ENCODE measurements around the gene PTPRF.

Gene PTPRF

DNA sequence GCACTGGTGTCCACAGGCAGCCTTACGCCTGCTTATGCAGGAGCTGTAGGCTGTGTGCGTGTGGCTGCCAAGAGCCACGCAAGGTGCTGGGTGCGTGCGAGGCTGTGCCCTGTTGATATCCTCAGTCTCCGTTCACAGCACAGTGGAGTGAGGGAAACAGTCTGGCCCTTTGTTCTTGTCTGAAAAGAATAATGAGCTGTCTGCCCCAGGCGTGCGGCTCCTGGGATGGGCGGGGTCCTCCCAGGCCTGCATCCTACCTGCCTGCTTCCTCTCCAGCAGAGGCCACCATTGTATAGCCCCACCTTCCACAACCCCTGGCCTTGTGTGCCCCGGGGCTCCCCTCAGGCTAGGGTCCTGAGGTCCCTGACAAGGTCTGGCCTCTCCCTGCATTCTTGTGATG, 72.3 kb downstream of the PTPRF start:
- in situ Hi-C loops (cut with HindIII; ENCODE audit: low pct_unique_long_range_greater_than_20kb, low sequenced_read_pairs): no loop called here
- TF ChIP-seq JUND (IDR thresholded peaks at IDR 0.05; ENCODE audit: low read depth): no peak
- no peak for DNase-seq (ENCODE audit: low read depth in 1 of 2, low spot score in 1 of 2)

GRCh38 chr1:43604192-43604591, 73.5 kb downstream of the PTPRF start:
- in situ Hi-C loops (cut with HindIII; ENCODE audit: low pct_unique_long_range_greater_than_20kb, low sequenced_read_pairs): no loop called here
- DNase-seq (ENCODE audit: low read depth in 1 of 2, low spot score in 1 of 2): no peak
- no peak for TF ChIP-seq JUND (IDR thresholded peaks at IDR 0.05; ENCODE audit: low read depth)

- in situ Hi-C loops (cut with HindIII; ENCODE audit: low pct_unique_long_range_greater_than_20kb, low sequenced_read_pairs): no loop called here
- no peak for DNase-seq (ENCODE audit: low read depth in 1 of 2, low spot score in 1 of 2)
These were observed 74.5 kb downstream of the PTPRF start for GRCh38 chr1:43605157-43605556.

DNA sequence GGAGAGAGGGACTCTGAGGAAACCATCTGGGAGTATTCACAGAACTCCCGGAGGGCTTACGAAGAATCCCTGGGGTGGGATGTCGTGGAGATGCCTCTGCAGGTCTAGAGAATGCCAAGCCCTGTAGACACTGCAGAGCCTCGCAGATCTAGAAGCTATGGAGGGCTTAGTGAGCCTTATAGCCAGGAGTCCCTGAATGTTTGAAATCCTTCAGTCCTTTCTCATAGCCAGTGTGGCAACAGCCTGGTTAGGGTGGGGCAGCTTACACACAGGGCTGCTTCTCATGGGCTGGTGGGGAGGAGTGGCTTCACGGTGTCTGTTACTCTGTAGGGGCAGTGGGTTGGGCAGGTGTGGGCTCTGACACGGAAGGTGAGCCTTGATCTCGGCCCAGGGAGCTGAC, 75.1 kb downstream of the PTPRF start:
- in situ Hi-C loops (cut with HindIII; ENCODE audit: low pct_unique_long_range_greater_than_20kb, low sequenced_read_pairs): no loop called here
- no peak for DNase-seq (ENCODE audit: low read depth in 1 of 2, low spot score in 1 of 2)
- TF ChIP-seq JUND (IDR thresholded peaks at IDR 0.05; ENCODE audit: low read depth): no peak

More at GRCh38 chr1:43605157-43605556, 74.5 kb downstream of the PTPRF start:
- TF ChIP-seq JUND (IDR thresholded peaks at IDR 0.05; ENCODE audit: low read depth): no peak

DNA sequence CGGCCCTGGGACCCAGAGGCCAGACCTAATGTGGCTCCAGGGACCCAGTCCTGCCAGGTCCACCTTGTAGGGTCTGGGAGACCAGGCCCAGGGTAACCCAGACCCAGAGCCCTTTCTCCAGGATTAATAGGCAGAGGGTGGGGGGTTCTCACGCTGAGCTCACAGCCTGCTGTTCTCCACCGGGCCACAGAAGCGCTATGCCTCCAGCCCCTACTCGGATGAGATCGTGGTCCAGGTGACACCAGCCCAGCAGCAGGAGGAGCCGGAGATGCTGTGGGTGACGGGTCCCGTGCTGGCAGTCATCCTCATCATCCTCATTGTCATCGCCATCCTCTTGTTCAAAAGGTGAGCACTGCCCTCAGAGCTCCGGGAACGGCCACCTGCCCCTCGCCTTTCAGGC, 75.9 kb downstream of the PTPRF start:
- in situ Hi-C loops (cut with HindIII; ENCODE audit: low pct_unique_long_range_greater_than_20kb, low sequenced_read_pairs): no loop called here

GRCh38 chr1:43608827-43609226, 78.1 kb downstream of the PTPRF start:
- no peak for TF ChIP-seq JUND (IDR thresholded peaks at IDR 0.05; ENCODE audit: low read depth)
- DNase-seq (ENCODE audit: low read depth in 1 of 2, low spot score in 1 of 2): no peak
- in situ Hi-C loops (cut with HindIII; ENCODE audit: low pct_unique_long_range_greater_than_20kb, low sequenced_read_pairs): no loop called here

More for the DNA sequence above, 75.9 kb downstream of the PTPRF start:
- no peak for DNase-seq (ENCODE audit: low read depth in 1 of 2, low spot score in 1 of 2)
- TF ChIP-seq JUND (IDR thresholded peaks at IDR 0.05; ENCODE audit: low read depth): no peak

DNA sequence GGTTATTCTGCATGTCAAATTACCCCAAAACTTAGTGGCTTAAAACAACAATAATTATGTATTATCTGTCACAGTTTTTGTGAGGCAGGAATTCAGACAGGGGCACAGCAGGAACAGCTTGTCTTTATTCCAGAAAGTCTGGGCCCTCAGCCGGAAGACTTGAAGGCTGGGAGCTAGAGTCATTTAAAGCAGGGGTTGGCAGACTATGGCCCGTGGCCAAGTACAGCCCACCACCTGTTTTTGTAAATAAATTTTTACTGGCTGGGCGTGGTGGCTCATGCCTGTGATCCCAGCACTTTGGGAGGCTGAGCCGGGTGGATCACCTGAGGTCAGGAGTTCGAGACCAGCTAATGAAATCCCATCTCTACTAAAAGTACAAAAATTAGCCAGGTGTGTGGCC, 79.7 kb downstream of the PTPRF start:
- TF ChIP-seq JUND (IDR thresholded peaks at IDR 0.05; ENCODE audit: low read depth): no peak
- no peak for DNase-seq (ENCODE audit: low read depth in 1 of 2, low spot score in 1 of 2)
- in situ Hi-C loops (cut with HindIII; ENCODE audit: low pct_unique_long_range_greater_than_20kb, low sequenced_read_pairs): no loop called here

GRCh38 chr1:43611950-43612349, 81.3 kb downstream of the PTPRF start:
- DNase-seq (ENCODE audit: low read depth in 1 of 2, low spot score in 1 of 2): no peak
- in situ Hi-C loops (cut with HindIII; ENCODE audit: low pct_unique_long_range_greater_than_20kb, low sequenced_read_pairs): no loop called here
- TF ChIP-seq JUND (IDR thresholded peaks at IDR 0.05; ENCODE audit: low read depth): no peak

DNA sequence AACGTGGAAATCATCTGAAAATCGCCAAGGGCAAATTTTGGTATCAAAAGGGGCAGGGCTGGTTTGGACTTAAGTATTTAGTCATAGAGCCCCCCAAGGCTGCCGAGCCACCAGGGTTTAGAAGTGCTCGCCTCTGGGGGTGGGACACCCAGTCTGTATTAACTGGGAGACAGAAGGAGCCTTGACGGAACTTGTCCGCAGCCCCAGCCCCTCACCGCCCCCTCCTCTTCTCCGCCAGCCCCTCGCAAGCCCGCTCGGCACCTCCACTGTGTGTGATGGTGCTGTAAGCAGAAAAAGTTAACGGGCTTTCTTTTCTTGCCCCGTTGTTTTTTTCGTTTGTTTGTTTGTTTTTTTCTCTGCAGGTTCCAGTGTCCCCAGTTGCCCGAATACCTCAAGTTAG, 81.7 kb downstream of the PTPRF start:
- TF ChIP-seq JUND (IDR thresholded peaks at IDR 0.05; ENCODE audit: low read depth): no peak
- in situ Hi-C loops (cut with HindIII; ENCODE audit: low pct_unique_long_range_greater_than_20kb, low sequenced_read_pairs): no loop called here
- no peak for DNase-seq (ENCODE audit: low read depth in 1 of 2, low spot score in 1 of 2)

GRCh38 chr1:43613075-43613942, 82.6 kb downstream of the PTPRF start:
- DNase-seq (ENCODE audit: low read depth in 1 of 2, low spot score in 1 of 2): no peak
- in situ Hi-C loops (cut with HindIII; ENCODE audit: low pct_unique_long_range_greater_than_20kb, low sequenced_read_pairs): no loop called here
- no peak for TF ChIP-seq JUND (IDR thresholded peaks at IDR 0.05; ENCODE audit: low read depth)

- DNase-seq (ENCODE audit: low read depth in 1 of 2, low spot score in 1 of 2): no peak
- TF ChIP-seq JUND (IDR thresholded peaks at IDR 0.05; ENCODE audit: low read depth): no peak
- in situ Hi-C loops (cut with HindIII; ENCODE audit: low pct_unique_long_range_greater_than_20kb, low sequenced_read_pairs): no loop called here
These were observed 83.5 kb downstream of the PTPRF start for GRCh38 chr1:43614211-43614610.

DNA sequence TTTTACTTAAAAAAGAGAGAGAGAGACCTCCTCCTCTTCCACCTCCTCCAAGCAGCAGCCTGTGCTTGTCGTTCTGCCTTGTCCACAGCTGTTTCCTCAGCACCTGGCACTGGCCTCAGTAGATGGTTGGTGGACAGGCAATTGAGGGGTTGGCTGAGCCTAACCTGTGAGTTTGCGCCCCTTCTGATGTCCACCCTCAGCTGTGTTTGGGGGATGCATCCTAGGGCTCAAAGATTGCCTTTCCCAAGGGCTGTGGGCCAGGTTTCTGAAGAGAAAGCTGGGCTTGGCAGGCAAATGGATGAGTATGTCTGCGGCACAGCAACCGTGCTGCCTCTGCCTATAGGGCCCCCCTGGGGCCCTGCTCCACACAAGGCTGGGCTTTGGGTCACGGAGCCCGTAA, 84.2 kb downstream of the PTPRF start:
- no peak for TF ChIP-seq JUND (IDR thresholded peaks at IDR 0.05; ENCODE audit: low read depth)
- in situ Hi-C loops (cut with HindIII; ENCODE audit: low pct_unique_long_range_greater_than_20kb, low sequenced_read_pairs): no loop called here
- no peak for DNase-seq (ENCODE audit: low read depth in 1 of 2, low spot score in 1 of 2)

DNA sequence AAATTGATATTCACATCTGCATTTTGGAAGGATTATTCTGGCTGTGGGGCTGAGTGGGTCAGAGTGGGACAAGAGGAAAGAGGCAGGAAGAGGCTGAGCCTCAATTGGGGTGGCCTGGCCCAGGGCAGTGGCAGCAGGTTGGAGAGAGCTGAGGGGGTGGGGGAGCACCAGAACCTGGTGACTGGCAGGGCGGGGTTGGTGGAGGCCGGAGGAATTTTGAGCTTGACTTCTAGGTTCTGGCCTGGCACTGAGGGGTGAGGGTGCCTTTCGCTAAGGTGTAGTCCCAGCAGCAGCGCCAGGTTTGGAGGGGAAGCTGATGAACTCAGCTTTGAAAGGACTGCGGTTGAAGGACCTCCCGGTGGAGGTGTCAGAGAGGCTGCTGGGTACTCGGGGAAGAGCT, 85.7 kb downstream of the PTPRF start:
- in situ Hi-C loops (cut with HindIII; ENCODE audit: low pct_unique_long_range_greater_than_20kb, low sequenced_read_pairs): no loop called here
- no peak for TF ChIP-seq JUND (IDR thresholded peaks at IDR 0.05; ENCODE audit: low read depth)
- DNase-seq (ENCODE audit: low read depth in 1 of 2, low spot score in 1 of 2): no peak

DNA sequence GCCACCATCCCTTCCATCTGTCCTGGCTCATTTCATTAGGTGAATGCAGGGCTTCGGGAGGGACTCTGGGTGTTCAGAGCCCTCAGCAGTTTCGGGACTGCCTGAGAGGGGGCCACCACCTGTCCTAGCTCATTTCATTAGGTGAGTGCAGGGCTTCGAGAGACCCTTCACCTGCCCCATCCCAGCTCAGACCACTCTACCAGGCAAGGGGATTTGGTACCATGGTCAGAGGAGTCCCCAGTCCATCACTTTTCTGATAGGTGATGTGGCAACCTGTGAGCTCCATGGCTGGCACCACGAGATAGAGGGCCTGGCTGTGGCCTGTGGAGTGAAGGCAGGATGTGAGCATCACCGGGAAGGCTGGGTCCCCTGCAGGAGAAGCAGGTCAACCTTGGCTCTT, 86.3 kb downstream of the PTPRF start:
- DNase-seq (ENCODE audit: low read depth in 1 of 2, low spot score in 1 of 2): no peak
- no peak for TF ChIP-seq JUND (IDR thresholded peaks at IDR 0.05; ENCODE audit: low read depth)
- in situ Hi-C loops (cut with HindIII; ENCODE audit: low pct_unique_long_range_greater_than_20kb, low sequenced_read_pairs): no loop called here
